SU-DHL-6 (cell line): ENCODE data around the gene MSX1.

Experiments
- CTCF ChIP-seq: fragments of 200-600 bp; sonication (generic); IDR thresholded peaks from one replicate; pipeline ENCODE4 v1.5.1; 2017; ENCODE audit warnings: antibody characterized with exemption, mild to moderate bottlenecking, low read length, moderate library complexity; ENCODE audit not compliant: insufficient read depth, poor library complexity, severe bottlenecking
- EZH2phosphoT487 ChIP-seq: fragments of 200-600 bp; sonication (generic), shearing (Covaris generic); conservative IDR thresholded peaks from 2 replicates; pipeline ENCODE4 v1.6.1; 2018; ENCODE audit warnings: mild to moderate bottlenecking, antibody characterized with exemption, low read length, moderate library complexity, mixed read lengths

- no peak for TF ChIP-seq CTCF
- TF ChIP-seq EZH2phosphoT487, result no peak
These were observed 52.7 kb downstream of the MSX1 start for GRCh38 chr4:4912155-4912554.
